A549 (cell line): ENCODE measurements around the gene PPFIA2. TPM values are rescaled to one million over a fixed set of nuclear protein-coding genes. Genes with fewer than 3 reads are reported as not detected.

Experiments
- ATAC-seq, 2 experiments: fragments of 200-7000 bp in 1 of 2; fragments of >200 bp in 1 of 2; cut with Nextera tagmentation in 1 of 2; cut with Tn5 transposase in 1 of 2; 3 replicates each; pipeline versions ENCODE4 v1.8.0 to v1.9.1; 2018 to 2020; ENCODE audit warnings: mild to moderate bottlenecking in 1 of 2, moderate library complexity in 1 of 2
- CTCF ChIA-PET: fragments of 300-600 bp; sonication (Branson Sonifier 250); formaldehyde crosslinking; extraction: SDS; loops from one replicate; lab custom pipeline; 2021; ENCODE audit warnings: antibody characterized with exemption, inconsistent platforms; lab: Yijun Ruan, JAX
- POLR2A ChIA-PET: fragments of 350-600 bp; formaldehyde crosslinking; extraction: SDS; loops from one replicate; lab custom pipeline; 2021; ENCODE audit warnings: antibody characterized with exemption, inconsistent platforms; lab: Yijun Ruan, JAX
- DNase-seq, 2 experiments: peaks; one replicate each; pipeline versions ENCODE4 v3.0.0 to v3.0.0-alpha.2; 2011 to 2016; ENCODE audit warnings: low read depth in 1 of 2, low spot score in 1 of 2
- FAIRE-seq: peaks from 2 replicates; lab custom pipeline; 2011; peaks lifted over from hg19 to GRCh38; lab: Jason Lieb, UNC
- H3K27ac ChIP-seq, 2 experiments: fragments of >200 bp; sonication (Bioruptor Twin); formaldehyde crosslinking; 3 replicates each; pipeline ENCODE4 v1.5.1; 2016 to 2017
- H3K4me1 ChIP-seq: fragments of >200 bp; sonication (Bioruptor Twin); formaldehyde crosslinking; 3 replicates; pipeline ENCODE4 v1.6.1; 2016
- H3K4me2 ChIP-seq: fragments of >200 bp; sonication (Bioruptor Twin); formaldehyde crosslinking; 3 replicates; pipeline ENCODE4 v1.6.1; 2016
- H3K4me3 ChIP-seq: fragments of >200 bp; sonication (Bioruptor Twin); formaldehyde crosslinking; 3 replicates; pipeline ENCODE4 v1.5.1; 2016
- H3K9me3 ChIP-seq: fragments of >200 bp; sonication (Bioruptor Twin); formaldehyde crosslinking; 3 replicates; pipeline ENCODE4 v1.6.1; 2016
- BHLHE40 ChIP-seq: IDR thresholded peaks from 2 replicates; pipeline ENCODE4 v1.6.1; 2012; ENCODE audit warnings: low read depth, low read length, inconsistent platforms
- CHD2 ChIP-seq: fragments of 150-350 bp; IDR thresholded peaks from 2 replicates; pipeline ENCODE4 v1.6.1; 2014; ENCODE audit warnings: low read length; ENCODE audit not compliant: partially characterized antibody
- CHD4 ChIP-seq: fragments of 200-600 bp; sonication (generic); IDR thresholded peaks from 2 replicates; pipeline ENCODE4 v1.6.1; 2016; ENCODE audit warnings: antibody characterized with exemption, mild to moderate bottlenecking, borderline replicate concordance
- EHF ChIP-seq: fragments of 250-450 bp; sonication (Bioruptor Pico); IDR thresholded peaks from 2 replicates; pipeline ENCODE4 v1.5.0; 2020; ENCODE audit warnings: mild to moderate bottlenecking
- EHMT2 ChIP-seq: fragments of 200-600 bp; sonication (generic); IDR thresholded peaks from 2 replicates; pipeline ENCODE4 v1.6.1; 2016; ENCODE audit warnings: antibody characterized with exemption, low read depth, mild to moderate bottlenecking, moderate library complexity
- ESRRA ChIP-seq: fragments of 150-350 bp; IDR thresholded peaks from 2 replicates; pipeline ENCODE4 v1.6.1; 2014; ENCODE audit warnings: mild to moderate bottlenecking, low read length, borderline replicate concordance
- FOXS1 ChIP-seq: fragments of 250-450 bp; sonication (Bioruptor Pico); IDR thresholded peaks from 2 replicates; pipeline ENCODE4 v1.5.0; 2020; ENCODE audit warnings: mild to moderate bottlenecking, moderate library complexity
- HES2 ChIP-seq: fragments of >200 bp; sonication (Bioruptor Twin); formaldehyde crosslinking; IDR thresholded peaks from 2 replicates; pipeline ENCODE4 v1.6.1; 2016
- HEYL ChIP-seq: fragments of 250-450 bp; sonication (Bioruptor Pico); IDR thresholded peaks from 2 replicates; pipeline ENCODE4 v1.8.0; 2021; ENCODE audit warnings: mild to moderate bottlenecking, moderate library complexity
- JUN ChIP-seq, 2 experiments: fragments of >200 bp; sonication (Bioruptor Twin); formaldehyde crosslinking; IDR thresholded peaks; 2 replicates in 1 of 2; 3 replicates in 1 of 2; pipeline ENCODE4 v1.6.1; 2016 to 2017
- KDM1A ChIP-seq: fragments of 200-600 bp; sonication (generic); IDR thresholded peaks from 2 replicates; pipeline ENCODE4 v1.6.1; 2016; ENCODE audit warnings: low read depth, mild to moderate bottlenecking
- MYC ChIP-seq: IDR thresholded peaks from 2 replicates; pipeline ENCODE4 v1.6.1; 2012; ENCODE audit warnings: mild to moderate bottlenecking, inconsistent platforms, low read length, improper control_type of control experiment, borderline replicate concordance
- NFE2L2 ChIP-seq: fragments of 150-350 bp; conservative IDR thresholded peaks from 2 replicates; pipeline ENCODE4 v1.6.1; 2014; ENCODE audit warnings: low read length
- NPAS2 ChIP-seq: fragments of 250-450 bp; sonication (Bioruptor Pico); IDR thresholded peaks from 2 replicates; pipeline ENCODE4 v1.8.0; 2022; ENCODE audit warnings: mild to moderate bottlenecking, moderate library complexity, borderline replicate concordance
- PBX3 ChIP-seq: IDR thresholded peaks from 2 replicates; pipeline ENCODE4 v1.6.1; 2012
- POLR2A ChIP-seq: IDR thresholded peaks from 2 replicates; pipeline ENCODE4 v1.6.1; 2012; ENCODE audit warnings: mild to moderate bottlenecking, low read length
- POLR2AphosphoS2 ChIP-seq: conservative IDR thresholded peaks from 2 replicates; pipeline ENCODE4 v1.6.1; 2012; ENCODE audit warnings: low read length, improper control_type of control experiment, inconsistent platforms
- RAD21 ChIP-seq, 2 experiments: fragments of >200 bp in 1 of 2; sonication (Bioruptor Twin) in 1 of 2; formaldehyde crosslinking in 1 of 2; IDR thresholded peaks in 1 of 2; conservative IDR thresholded peaks in 1 of 2; 2 replicates in 1 of 2; 3 replicates in 1 of 2; pipeline ENCODE4 v1.6.1; 2012 to 2018; ENCODE audit warnings: inconsistent platforms in 1 of 2
- SMC3 ChIP-seq: fragments of >200 bp; sonication (Bioruptor Twin); formaldehyde crosslinking; IDR thresholded peaks from 3 replicates; pipeline ENCODE4 v1.6.1; 2018; ENCODE audit warnings: inconsistent platforms
- TFCP2L1 ChIP-seq: fragments of 250-450 bp; sonication (Bioruptor Pico); IDR thresholded peaks from 2 replicates; pipeline ENCODE4 v1.5.0; 2021; ENCODE audit warnings: mild to moderate bottlenecking
- TP53 ChIP-seq: fragments of 250-450 bp; sonication (Bioruptor Pico); IDR thresholded peaks from 2 replicates; pipeline ENCODE4 v1.5.0; 2021; ENCODE audit warnings: mild to moderate bottlenecking, moderate library complexity
- ZFP36 ChIP-seq: fragments of 450-650 bp; IDR thresholded peaks from 2 replicates; pipeline ENCODE4 v1.6.1; 2014; ENCODE audit warnings: borderline replicate concordance; ENCODE audit not compliant: partially characterized antibody
- ZNF302 ChIP-seq: fragments of 250-450 bp; sonication (Bioruptor Pico); IDR thresholded peaks from 2 replicates; pipeline ENCODE4 v1.9.0; 2021; ENCODE audit warnings: inconsistent platforms, mild to moderate bottlenecking, moderate library complexity
- ZSCAN20 ChIP-seq: fragments of 250-450 bp; sonication (Bioruptor Pico); IDR thresholded peaks from 2 replicates; pipeline ENCODE4 v1.8.0; 2022; ENCODE audit warnings: mild to moderate bottlenecking, moderate library complexity
- WGBS: methylation state at CpG from one replicate; pipeline ENCODE4 v1.1.6; 2017; ENCODE audit errors: missing lambda C conversion rate; 5-methylcytosine and 5-hydroxymethylcytosine counted together
- polyA plus RNA-seq, 4 experiments: library from polyadenylated mRNA; depleted of rRNA in 3 of 4; stranded (reverse); fragments of >200 nt; fragmentation: RNase III in 1 of 4; extraction: RNeasy Plus Mini Kit Qiagen cat#74134 plus additional on column Dnase treatment in 1 of 4; gene quantifications; 2 replicates in 3 of 4; 3 replicates in 1 of 4; pipeline ENCODE4 v1.2.3, GENCODE V29; 2011 to 2017
- TF ChIP-seq, protein P1 (sequence below): fragments of >200 bp; sonication (Bioruptor Twin); formaldehyde crosslinking; IDR thresholded peaks from 3 replicates; pipeline ENCODE4 v1.5.1; 2016
- TF ChIP-seq, protein P2 (sequence below): IDR thresholded peaks from 2 replicates; pipeline ENCODE4 v1.6.1; 2012
- TF ChIP-seq, protein P3 (sequence below): fragments of 250-450 bp; sonication (Bioruptor Pico); IDR thresholded peaks from 2 replicates; pipeline ENCODE4 v1.5.0; 2021; ENCODE audit warnings: mild to moderate bottlenecking, moderate library complexity, borderline replicate concordance

PPFIA2 gene
- polyA plus RNA-seq, 2 of the 4 experiments (the other 2 are of a cell fraction): not detected

DNA sequence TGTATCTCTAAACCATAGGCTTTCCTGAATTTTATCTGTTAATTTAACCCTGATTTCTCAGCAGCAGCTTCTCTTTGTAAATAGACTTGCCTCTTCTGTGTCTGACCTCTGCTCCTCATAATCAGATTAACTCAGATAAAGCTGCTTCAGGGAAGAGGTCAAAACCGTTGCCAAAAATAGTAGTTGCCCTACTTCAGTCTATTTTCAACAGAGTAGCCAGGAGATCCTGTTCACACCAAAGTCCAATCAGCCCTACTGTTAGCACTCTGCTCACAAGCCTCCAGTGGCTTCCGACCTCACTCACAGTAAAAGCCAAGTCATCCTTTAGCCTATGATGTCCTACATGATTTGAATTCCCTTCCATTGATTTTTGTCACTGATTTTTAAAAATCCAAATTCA is 258.4 kb downstream of the PPFIA2 start:
- H3K9me3 ChIP-seq: no peaks in the 10 kb centered on the region
- POLR2A ChIA-PET: no interaction called here
- no peaks in the 10 kb centered on the region for H3K4me1 ChIP-seq
- no peak for TF ChIP-seq RAD21 (conservative IDR thresholded peaks at IDR 0.05 in 1 of 2, IDR thresholded peaks at IDR 0.05 in 1 of 2)
- no peak for TF ChIP-seq NPAS2 (CRISPR knock-in tag)
- TF ChIP-seq NFE2L2: no peak
- no peak for TF ChIP-seq JUN (IDR thresholded peaks at IDR 0.05)
- no peak for TF ChIP-seq CHD2
- TF ChIP-seq, protein P1, sequence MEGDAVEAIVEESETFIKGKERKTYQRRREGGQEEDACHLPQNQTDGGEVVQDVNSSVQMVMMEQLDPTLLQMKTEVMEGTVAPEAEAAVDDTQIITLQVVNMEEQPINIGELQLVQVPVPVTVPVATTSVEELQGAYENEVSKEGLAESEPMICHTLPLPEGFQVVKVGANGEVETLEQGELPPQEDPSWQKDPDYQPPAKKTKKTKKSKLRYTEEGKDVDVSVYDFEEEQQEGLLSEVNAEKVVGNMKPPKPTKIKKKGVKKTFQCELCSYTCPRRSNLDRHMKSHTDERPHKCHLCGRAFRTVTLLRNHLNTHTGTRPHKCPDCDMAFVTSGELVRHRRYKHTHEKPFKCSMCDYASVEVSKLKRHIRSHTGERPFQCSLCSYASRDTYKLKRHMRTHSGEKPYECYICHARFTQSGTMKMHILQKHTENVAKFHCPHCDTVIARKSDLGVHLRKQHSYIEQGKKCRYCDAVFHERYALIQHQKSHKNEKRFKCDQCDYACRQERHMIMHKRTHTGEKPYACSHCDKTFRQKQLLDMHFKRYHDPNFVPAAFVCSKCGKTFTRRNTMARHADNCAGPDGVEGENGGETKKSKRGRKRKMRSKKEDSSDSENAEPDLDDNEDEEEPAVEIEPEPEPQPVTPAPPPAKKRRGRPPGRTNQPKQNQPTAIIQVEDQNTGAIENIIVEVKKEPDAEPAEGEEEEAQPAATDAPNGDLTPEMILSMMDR: no peak
- TF ChIP-seq, protein P2, sequence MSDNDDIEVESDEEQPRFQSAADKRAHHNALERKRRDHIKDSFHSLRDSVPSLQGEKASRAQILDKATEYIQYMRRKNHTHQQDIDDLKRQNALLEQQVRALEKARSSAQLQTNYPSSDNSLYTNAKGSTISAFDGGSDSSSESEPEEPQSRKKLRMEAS: no peak
- no peak for TF ChIP-seq TFCP2L1
- TF ChIP-seq TP53 (CRISPR knock-in tag): no peak
- TF ChIP-seq KDM1A: no peak
- no peak for TF ChIP-seq FOXS1 (CRISPR knock-in tag)
- no peak for TF ChIP-seq HES2
- no peak for TF ChIP-seq ZSCAN20 (CRISPR knock-in tag)
- no peak for TF ChIP-seq POLR2AphosphoS2
- no peak for TF ChIP-seq HEYL
- TF ChIP-seq BHLHE40: no peak
- TF ChIP-seq ZNF302 (CRISPR knock-in tag): no peak
- TF ChIP-seq CHD4: no peak
- TF ChIP-seq, protein P3, sequence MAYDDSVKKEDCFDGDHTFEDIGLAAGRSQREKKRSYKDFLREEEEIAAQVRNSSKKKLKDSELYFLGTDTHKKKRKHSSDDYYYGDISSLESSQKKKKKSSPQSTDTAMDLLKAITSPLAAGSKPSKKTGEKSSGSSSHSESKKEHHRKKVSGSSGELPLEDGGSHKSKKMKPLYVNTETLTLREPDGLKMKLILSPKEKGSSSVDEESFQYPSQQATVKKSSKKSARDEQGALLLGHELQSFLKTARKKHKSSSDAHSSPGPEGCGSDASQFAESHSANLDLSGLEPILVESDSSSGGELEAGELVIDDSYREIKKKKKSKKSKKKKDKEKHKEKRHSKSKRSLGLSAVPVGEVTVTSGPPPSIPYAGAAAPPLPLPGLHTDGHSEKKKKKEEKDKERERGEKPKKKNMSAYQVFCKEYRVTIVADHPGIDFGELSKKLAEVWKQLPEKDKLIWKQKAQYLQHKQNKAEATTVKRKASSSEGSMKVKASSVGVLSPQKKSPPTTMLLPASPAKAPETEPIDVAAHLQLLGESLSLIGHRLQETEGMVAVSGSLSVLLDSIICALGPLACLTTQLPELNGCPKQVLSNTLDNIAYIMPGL: no peak
- 10% methylated on average over 2 of the region's 2 CpGs for WGBS
- no peak overlapping the region for H3K4me3 ChIP-seq
- ATAC-seq (no peak), DNase-seq (no peak), FAIRE-seq (no peak)
- no peak overlapping the region for H3K27ac ChIP-seq
- CTCF ChIA-PET: no interaction called here
- H3K4me2 ChIP-seq: no peak overlapping the region

- POLR2A ChIA-PET: no interaction called here
- no peaks in the 10 kb centered on the region for H3K9me3 ChIP-seq
- TF ChIP-seq BHLHE40 (no peak), EHF (CRISPR knock-in tag) (no peak), POLR2A (no peak), HES2 (no peak), POLR2AphosphoS2 (no peak), CHD2 (no peak), SMC3 (no peak), NFE2L2 (no peak), CHD4 (no peak), ZFP36 (no peak), MYC (no peak), TP53 (CRISPR knock-in tag) (no peak), PBX3 (no peak), EHMT2 (no peak), ESRRA (no peak)
- FAIRE-seq (no peak), ATAC-seq (no peak), DNase-seq (no peak)
- WGBS: 56% methylated on average over 4 of the region's 4 CpGs
- no peaks in the 10 kb centered on the region for H3K4me1 ChIP-seq
- H3K4me2 ChIP-seq: no peak overlapping the region
- H3K27ac ChIP-seq: no peak overlapping the region
- CTCF ChIA-PET: no interaction called here
- H3K4me3 ChIP-seq: no peak overlapping the region
Observed at GRCh38 chr12:81499809-81500208, 259.3 kb downstream of the PPFIA2 start.
